K562 (cell line): ENCODE measurements around the gene GAS2L2. TPM values are rescaled to one million over a fixed set of nuclear protein-coding genes. Genes with fewer than 3 reads are reported as not detected.
A peak's percentile ranks its signal among the peaks of the same experiment; 100 is the strongest.

Source experiments
- ATAC-seq: fragments of 200-7000 bp; cut with Tn5 transposase; 3 replicates; pipeline ENCODE4 v1.9.1; 2020; ENCODE audit warnings: moderate library complexity
- BruUV-seq: library from RNA; stranded (reverse); fragments of 400-500 nt; replicated peaks from 2 replicates; lab custom pipeline; 2021; lab: Mats Ljungman, UMichigan
- CTCF ChIA-PET: fragments of 300-600 bp; formaldehyde crosslinking; extraction: SDS; loops from one replicate; lab custom pipeline; 2021; ENCODE audit warnings: low intra/inter-chr PET ratio; lab: Yijun Ruan, JAX
- POLR2A ChIA-PET: fragments of 300-600, 350-650 bp; sonication (Branson Sonifier 250); formaldehyde crosslinking; extraction: SDS; loops from one replicate; lab custom pipeline; 2021; ENCODE audit warnings: antibody characterized with exemption, inconsistent platforms; lab: Yijun Ruan, JAX
- DNase-seq, 4 experiments: peaks; one replicate each; pipeline versions ENCODE4 v3.0.0 to v3.0.0-alpha.2; 2011 to 2018; ENCODE audit warnings: low spot score in 3 of 4, mixed read lengths in 3 of 4; ENCODE audit errors: extremely low read depth in 1 of 4
- FAIRE-seq: peaks from 2 replicates; lab custom pipeline; 2011; peaks lifted over from hg19 to GRCh38; lab: Jason Lieb, UNC
- H2AFZ ChIP-seq: 2 replicates; pipeline ENCODE4 v1.6.0; 2011; ENCODE audit warnings: low read depth, low read length, control low read depth, inconsistent platforms
- H3K27ac ChIP-seq: fragments of 200-600 bp; 3 replicates; pipeline ENCODE4 v1.8.0; 2011; ENCODE audit warnings: low read depth, mild to moderate bottlenecking, control low read depth, inconsistent platforms, low read length, moderate library complexity, mixed read lengths; ENCODE audit errors: extremely low read depth
- H3K27me3 ChIP-seq, 2 experiments: fragments of 300-600 bp in 1 of 2; 2 replicates in 1 of 2; 3 replicates in 1 of 2; pipeline versions ENCODE4 v1.6.0 to v1.8.0; 2011; ENCODE audit warnings: inconsistent platforms in 2 of 2, low read length in 2 of 2, mild to moderate bottlenecking in 1 of 2, mixed read lengths in 1 of 2, moderate library complexity in 1 of 2; ENCODE audit not compliant: control insufficient read depth in 2 of 2, insufficient read depth in 2 of 2
- H3K36me3 ChIP-seq: fragments of 300-600 bp; 3 replicates; pipeline ENCODE4 v1.8.0; 2011; ENCODE audit warnings: mild to moderate bottlenecking, low read length, inconsistent platforms; ENCODE audit not compliant: control insufficient read depth, insufficient read depth
- H3K4me1 ChIP-seq, 2 experiments: fragments of 200-600 bp in 1 of 2; replicated peaks in 1 of 2; 2 replicates in 1 of 2; 3 replicates in 1 of 2; pipeline versions ENCODE4 v1.5.1 to v1.8.0; 2011; ENCODE audit warnings: inconsistent platforms in 2 of 2, low read length in 2 of 2, mild to moderate bottlenecking in 1 of 2, mixed read lengths in 1 of 2, moderate library complexity in 1 of 2; ENCODE audit not compliant: control insufficient read depth in 2 of 2, insufficient read depth in 2 of 2
- H3K4me2 ChIP-seq: 2 replicates; pipeline ENCODE4 v1.6.1; 2011; ENCODE audit warnings: low read length, control low read depth, inconsistent platforms, mixed read lengths; ENCODE audit not compliant: insufficient read depth
- H3K4me3 ChIP-seq: fragments of 200-600 bp; sonication (generic), shearing (Covaris generic); 2 replicates; pipeline ENCODE4 v1.5.1; 2016; ENCODE audit warnings: control low read depth, inconsistent platforms
- H3K79me2 ChIP-seq: fragments of 200-600 bp; 3 replicates; pipeline ENCODE4 v1.8.0; 2011; ENCODE audit warnings: low read length, inconsistent platforms; ENCODE audit not compliant: control insufficient read depth, insufficient read depth
- H3K9ac ChIP-seq, 2 experiments: 2 replicates each; pipeline versions ENCODE4 v1.6.0 to v1.6.1; 2011; ENCODE audit warnings: low read depth in 2 of 2, low read length in 2 of 2, control low read depth in 1 of 2, inconsistent platforms in 1 of 2, mild to moderate bottlenecking in 1 of 2, mixed read lengths in 1 of 2; ENCODE audit not compliant: insufficient read depth in 1 of 2
- H3K9me1 ChIP-seq: one replicate; pipeline ENCODE4 v1.6.0; 2011; ENCODE audit warnings: inconsistent platforms, mild to moderate bottlenecking, low read length, moderate library complexity; ENCODE audit not compliant: control insufficient read depth, insufficient read depth
- H3K9me3 ChIP-seq: replicated peaks from 2 replicates; pipeline ENCODE4 v1.5.1; 2011; ENCODE audit warnings: low read depth, low read length, inconsistent platforms; ENCODE audit not compliant: control insufficient read depth, insufficient read depth
- H4K20me1 ChIP-seq: replicated peaks from 2 replicates; pipeline ENCODE4 v1.6.1; 2011; ENCODE audit warnings: low read length, inconsistent platforms, mixed read lengths; ENCODE audit not compliant: control insufficient read depth, insufficient read depth
- CC2D1A ChIP-seq: fragments of 450-650 bp; IDR thresholded peaks from 2 replicates; pipeline ENCODE4 v1.6.1; 2017; ENCODE audit warnings: mild to moderate bottlenecking
- HMG20B ChIP-seq: fragments of 250-450 bp; sonication (Bioruptor Pico); IDR thresholded peaks from 2 replicates; pipeline ENCODE4 v1.5.0; 2021; ENCODE audit warnings: mild to moderate bottlenecking
- IFI16 ChIP-seq: fragments of 250-450 bp; sonication (Bioruptor Pico); IDR thresholded peaks from 2 replicates; pipeline ENCODE4 v2.1.2; 2022; ENCODE audit warnings: mild to moderate bottlenecking, inconsistent platforms
- MAFG ChIP-seq: fragments of 450-650 bp; conservative IDR thresholded peaks from 2 replicates; pipeline ENCODE4 v1.6.1; 2016; ENCODE audit warnings: missing genetic modification characterization, missing compliant biosample characterization
- NFRKB ChIP-seq: fragments of 450-650 bp; IDR thresholded peaks from 2 replicates; pipeline ENCODE4 v1.6.1; 2016; ENCODE audit warnings: low read depth
- RAD51 ChIP-seq: fragments of 450-650 bp; IDR thresholded peaks from 2 replicates; pipeline ENCODE4 v1.7.1; 2016; ENCODE audit warnings: low read depth, mild to moderate bottlenecking, borderline replicate concordance
- SRSF3 ChIP-seq: fragments of 200-400 bp; formaldehyde crosslinking; IDR thresholded peaks from 2 replicates; pipeline ENCODE4 v1.6.1; 2016; ENCODE audit warnings: mild to moderate bottlenecking, low read length, moderate library complexity; ENCODE audit not compliant: insufficient read depth
- STAG1 ChIP-seq: sonication (generic); formaldehyde crosslinking; IDR thresholded peaks from 2 replicates; pipeline ENCODE4 v1.5.0; 2020; ENCODE audit warnings: missing genetic modification reagents, borderline replicate concordance
- TCFL5 ChIP-seq: fragments of 250-450 bp; sonication (Bioruptor Pico); conservative IDR thresholded peaks from 2 replicates; pipeline ENCODE4 v1.6.1; 2021; ENCODE audit warnings: mild to moderate bottlenecking, moderate library complexity, matching md5 sums
- THAP7 ChIP-seq: fragments of 250-450 bp; sonication (Bioruptor Pico); IDR thresholded peaks from 2 replicates; pipeline ENCODE4 v1.5.0; 2021
- ZBTB49 ChIP-seq: sonication (generic); formaldehyde crosslinking; IDR thresholded peaks from 2 replicates; pipeline ENCODE4 v1.8.0; 2022; ENCODE audit warnings: missing genetic modification reagents, mild to moderate bottlenecking, borderline replicate concordance
- ZNF124 ChIP-seq: sonication (generic); formaldehyde crosslinking; IDR thresholded peaks from 2 replicates; pipeline ENCODE4 v1.8.1; 2022; ENCODE audit warnings: missing genetic modification reagents
- ZNF217 ChIP-seq: sonication (generic); formaldehyde crosslinking; IDR thresholded peaks from 2 replicates; pipeline ENCODE4 v1.8.0; 2022; ENCODE audit warnings: mild to moderate bottlenecking, missing genetic modification reagents
- WGBS: fragments of 100-300 bp; shearing (Covaris generic); methylation state at CpG from one replicate; pipeline ENCODE4 v1.1.6; 2016; ENCODE audit warnings: low coverage, mixed read lengths; ENCODE audit not compliant: insufficient coverage; ENCODE audit errors: missing lambda C conversion rate; 5-methylcytosine and 5-hydroxymethylcytosine counted together
- in situ Hi-C: fragments of 300-500 bp; cut with MboI; formaldehyde crosslinking; loops from 4 replicates; pipeline ENCODE4 v1.15.0; 2018; ENCODE audit warnings: inconsistent platforms, mixed read lengths
- intact Hi-C: fragments of 100-400 bp; cut with micrococcal nuclease; formaldehyde crosslinking; loops from 2 replicates; pipeline ENCODE4 v1.14.2; 2022
- polyA plus RNA-seq, 8 experiments: library from polyadenylated mRNA; depleted of rRNA in 4 of 8; stranded (reverse) in 5 of 8; unstranded in 3 of 8; fragments of >200 nt; fragmentation: Nextera tagmentation in 2 of 8; fragmentation: Illumina TruSeq in 1 of 8; extraction: Ambion mirVana in 2 of 8; extraction: Trizol in 1 of 8; gene quantifications; 2 replicates each; pipeline versions ENCODE4 v1.2.1 to v1.2.3, GENCODE V29; 2011 to 2014; ENCODE audit warnings: inconsistent platforms in 1 of 8, missing spikeins in 1 of 8
- total RNA-seq, 7 experiments: library from RNA; depleted of rRNA in 6 of 7; stranded (reverse); fragments of >200 nt in 6 of 7; fragmentation: Illumina TruSeq in 2 of 7; extraction: Trizol in 2 of 7; gene quantifications; 2 replicates each; pipeline versions ENCODE4 v1.2.1 to v1.2.3, GENCODE V29; 2011 to 2021; ENCODE audit warnings: low replicate concordance in 1 of 7
- TF ChIP-seq, protein P1 (sequence below): fragments of 450-650 bp; IDR thresholded peaks from 2 replicates; pipeline ENCODE4 v1.6.1; 2017; ENCODE audit warnings: antibody characterized with exemption
- TF ChIP-seq, protein P2 (sequence below): fragments of 450-650 bp; IDR thresholded peaks from 2 replicates; pipeline ENCODE4 v1.7.1; 2018; ENCODE audit warnings: mild to moderate bottlenecking, low read depth; ENCODE audit not compliant: partially characterized antibody

GAS2L2 gene
- total and polyA plus RNA-seq, 9 of the 15 experiments (the other 6 are each of a cell fraction or from before 2014, with no cell fraction given): not detected

- Histone ChIP-seq H3K4me2 (peak overlapping the region; percentile 1; the same call in 1 of the 2 replicates), H3K9me1 (no peaks in the 10 kb centered on the region), H3K9ac (0 out of 4 replicates have a peak overlapping the region, but pooled peaks of 1 of the 2 experiments have one; percentile 10), H2AFZ (no peak overlapping the region), H3K27ac (no peak overlapping the region), H3K79me2 (no peaks in the 10 kb centered on the region), H3K27me3 (peaks cover 10 to 67% of the 10 kb centered on the region in 2 experiments; a peak in 4 of 5 replicates), H3K4me1 (peaks cover 11 to 19% of the 10 kb centered on the region in 2 experiments; a peak in 4 of 5 replicates), H3K9me3 (no peaks in the 10 kb centered on the region), H3K4me3 (no peak overlapping the region), H3K36me3 (no peaks in the 10 kb centered on the region), H4K20me1 (peaks cover 17% of the 10 kb centered on the region; the same call in 1 of the 2 replicates)
- ChIA-PET CTCF (interaction anchor here (0.7 to 2.0 kb wide), 6 partner anchors 134 to 1205 kb away, joined by 3 to 16 read pairs (median 6); no protein-coding TSS in a partner anchor), POLR2A (interaction anchor here (0.6 to 1.3 kb wide), 6 partner anchors 20 to 537 kb away, joined by 3 to 5 read pairs (median 4); partner anchors contain the start of gene TAF15)
- no TSS peak for BruUV-seq
- DNase-seq: peak; percentile 78 to 87 (median 83)
- peak; percentile 89 for ATAC-seq
- WGBS: 5% methylated on average over 11 of the region's 12 CpGs
- no peak for FAIRE-seq
- in situ Hi-C loops (loop anchor here (5.0 to 25.0 kb wide), 4 partner anchors 190 to 1310 kb away; partner anchors contain the start of genes NLE1 and UNC45B), intact Hi-C loops (loop anchor here (2.0 to 5.0 kb wide), 5 partner anchors 135 to 577 kb away; partner anchors contain the start of gene SLFN12L)
- TF ChIP-seq ZNF217 (CRISPR knock-in tag) (no peak), CC2D1A (peak; percentile 80), ZNF124 (CRISPR knock-in tag) (no peak), SRSF3 (no peak), HMG20B (CRISPR knock-in tag) (no peak), STAG1 (CRISPR knock-in tag) (peak; percentile 90), RAD51 (no peak), THAP7 (CRISPR knock-in tag) (no peak), NFRKB (no peak), TCFL5 (CRISPR knock-in tag) (no peak), ZBTB49 (CRISPR knock-in tag) (no peak), IFI16 (CRISPR knock-in tag) (no peak), MAFG (tag) (no peak)
- TF ChIP-seq, protein P1, sequence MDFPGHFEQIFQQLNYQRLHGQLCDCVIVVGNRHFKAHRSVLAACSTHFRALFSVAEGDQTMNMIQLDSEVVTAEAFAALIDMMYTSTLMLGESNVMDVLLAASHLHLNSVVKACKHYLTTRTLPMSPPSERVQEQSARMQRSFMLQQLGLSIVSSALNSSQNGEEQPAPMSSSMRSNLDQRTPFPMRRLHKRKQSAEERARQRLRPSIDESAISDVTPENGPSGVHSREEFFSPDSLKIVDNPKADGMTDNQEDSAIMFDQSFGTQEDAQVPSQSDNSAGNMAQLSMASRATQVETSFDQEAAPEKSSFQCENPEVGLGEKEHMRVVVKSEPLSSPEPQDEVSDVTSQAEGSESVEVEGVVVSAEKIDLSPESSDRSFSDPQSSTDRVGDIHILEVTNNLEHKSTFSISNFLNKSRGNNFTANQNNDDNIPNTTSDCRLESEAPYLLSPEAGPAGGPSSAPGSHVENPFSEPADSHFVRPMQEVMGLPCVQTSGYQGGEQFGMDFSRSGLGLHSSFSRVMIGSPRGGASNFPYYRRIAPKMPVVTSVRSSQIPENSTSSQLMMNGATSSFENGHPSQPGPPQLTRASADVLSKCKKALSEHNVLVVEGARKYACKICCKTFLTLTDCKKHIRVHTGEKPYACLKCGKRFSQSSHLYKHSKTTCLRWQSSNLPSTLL: no peak
- TF ChIP-seq, protein P2, sequence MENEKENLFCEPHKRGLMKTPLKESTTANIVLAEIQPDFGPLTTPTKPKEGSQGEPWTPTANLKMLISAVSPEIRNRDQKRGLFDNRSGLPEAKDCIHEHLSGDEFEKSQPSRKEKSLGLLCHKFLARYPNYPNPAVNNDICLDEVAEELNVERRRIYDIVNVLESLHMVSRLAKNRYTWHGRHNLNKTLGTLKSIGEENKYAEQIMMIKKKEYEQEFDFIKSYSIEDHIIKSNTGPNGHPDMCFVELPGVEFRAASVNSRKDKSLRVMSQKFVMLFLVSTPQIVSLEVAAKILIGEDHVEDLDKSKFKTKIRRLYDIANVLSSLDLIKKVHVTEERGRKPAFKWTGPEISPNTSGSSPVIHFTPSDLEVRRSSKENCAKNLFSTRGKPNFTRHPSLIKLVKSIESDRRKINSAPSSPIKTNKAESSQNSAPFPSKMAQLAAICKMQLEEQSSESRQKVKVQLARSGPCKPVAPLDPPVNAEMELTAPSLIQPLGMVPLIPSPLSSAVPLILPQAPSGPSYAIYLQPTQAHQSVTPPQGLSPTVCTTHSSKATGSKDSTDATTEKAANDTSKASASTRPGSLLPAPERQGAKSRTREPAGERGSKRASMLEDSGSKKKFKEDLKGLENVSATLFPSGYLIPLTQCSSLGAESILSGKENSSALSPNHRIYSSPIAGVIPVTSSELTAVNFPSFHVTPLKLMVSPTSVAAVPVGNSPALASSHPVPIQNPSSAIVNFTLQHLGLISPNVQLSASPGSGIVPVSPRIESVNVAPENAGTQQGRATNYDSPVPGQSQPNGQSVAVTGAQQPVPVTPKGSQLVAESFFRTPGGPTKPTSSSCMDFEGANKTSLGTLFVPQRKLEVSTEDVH: no peak
Observed at GRCh38 chr17:35747540-35748017, 5.5 kb downstream of the GAS2L2 start.
